ENCODE data around the gene CCDC192.

CCDC192 gene

DNA sequence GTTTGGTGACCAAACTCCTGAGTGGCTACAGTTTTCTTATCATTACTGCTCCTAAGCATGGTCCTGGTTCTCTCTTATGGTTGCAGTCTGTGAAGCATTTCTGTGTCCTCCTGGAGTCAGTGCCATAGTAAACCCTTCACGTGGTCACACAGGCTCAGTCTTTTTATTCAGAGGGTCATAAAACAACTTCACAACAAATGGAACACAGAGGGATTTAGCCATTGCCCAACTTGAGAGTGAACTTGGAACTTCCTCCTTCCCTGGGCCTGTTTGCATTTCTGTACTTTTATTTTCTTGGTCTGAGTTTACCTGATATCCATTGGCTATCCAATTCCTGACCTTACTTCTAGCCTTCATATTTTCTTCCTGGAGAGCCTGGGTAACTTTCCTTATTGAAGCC is 144.9 kb downstream of the CCDC192 start:
- no peak for DNase-seq

DNA sequence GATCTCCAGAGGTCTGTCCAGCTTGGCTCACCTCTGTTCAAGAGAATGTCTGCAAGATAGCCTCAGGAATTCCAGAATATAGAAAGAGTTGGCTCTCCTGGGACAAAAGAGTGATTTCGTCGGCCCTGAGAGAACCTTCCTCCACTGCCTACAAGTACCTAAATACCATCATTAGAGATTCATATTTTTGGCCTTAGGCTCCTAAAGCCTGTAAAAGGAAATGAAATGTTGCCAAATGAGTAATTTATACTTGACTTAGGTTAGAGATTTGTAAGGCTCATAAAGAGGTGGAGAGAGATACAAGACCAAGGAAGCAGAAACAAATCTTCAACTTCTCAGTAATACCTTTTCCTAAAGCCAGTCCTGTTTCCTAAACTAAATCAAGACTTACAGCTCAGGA is 146.2 kb downstream of the CCDC192 start:
- DNase-seq = no peak

DNA sequence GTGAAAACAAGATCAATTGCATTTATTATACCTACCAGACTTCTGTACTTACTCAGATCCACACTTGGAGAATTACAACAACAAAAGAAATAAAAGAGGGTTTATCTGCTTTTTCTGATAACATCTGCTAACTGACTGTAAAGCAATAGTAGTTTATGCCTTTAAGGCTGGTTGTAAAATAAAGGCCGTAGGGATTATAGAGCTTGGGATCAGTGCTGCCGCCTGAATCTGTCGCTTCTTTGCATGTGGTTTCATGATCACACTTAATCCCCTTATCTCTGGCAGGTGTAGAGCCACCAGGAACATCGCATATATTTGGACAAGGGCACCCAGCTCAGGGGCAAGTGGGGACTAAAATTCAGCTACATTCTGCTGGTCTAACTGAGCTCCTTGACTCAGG is 146.7 kb downstream of the CCDC192 start:
- no peak for DNase-seq

DNA sequence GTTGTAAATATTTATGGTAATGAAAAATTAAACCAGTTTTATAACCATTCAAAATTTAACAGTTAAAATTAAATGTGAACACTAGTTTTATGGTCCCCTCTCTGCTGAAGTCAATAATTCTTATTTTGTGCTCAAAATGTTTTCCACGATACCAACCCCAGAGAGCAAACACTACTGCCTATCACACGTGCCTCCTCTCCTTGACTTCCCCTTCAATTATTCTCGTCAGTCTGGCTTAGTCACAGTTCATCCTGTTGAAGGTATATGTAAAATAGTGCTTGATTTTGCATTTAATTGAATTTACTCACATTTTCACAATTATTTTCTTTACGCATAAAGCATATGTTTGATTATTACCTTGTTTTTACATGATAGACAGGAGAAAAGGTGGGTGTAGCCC is 148.8 kb downstream of the CCDC192 start:
- no peak for DNase-seq

DNA sequence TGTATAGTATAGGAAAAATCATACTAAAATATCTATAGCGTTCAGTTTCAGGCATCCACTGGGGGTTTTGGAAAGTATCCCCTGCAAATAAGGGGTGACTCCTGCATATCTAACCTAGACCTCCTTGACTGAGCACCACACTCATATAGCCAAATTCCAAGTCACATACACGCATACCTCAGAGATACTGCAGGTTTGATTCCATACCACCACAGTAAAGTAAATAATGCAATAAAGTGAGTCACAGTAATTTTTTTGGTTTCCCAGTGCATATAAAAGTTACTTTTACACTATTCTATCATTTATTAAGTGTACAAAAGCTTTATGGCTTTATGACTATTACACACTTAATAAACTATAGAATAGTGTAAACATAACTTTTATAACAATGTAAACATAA is 151.3 kb downstream of the CCDC192 start:
- no peak for DNase-seq

DNA sequence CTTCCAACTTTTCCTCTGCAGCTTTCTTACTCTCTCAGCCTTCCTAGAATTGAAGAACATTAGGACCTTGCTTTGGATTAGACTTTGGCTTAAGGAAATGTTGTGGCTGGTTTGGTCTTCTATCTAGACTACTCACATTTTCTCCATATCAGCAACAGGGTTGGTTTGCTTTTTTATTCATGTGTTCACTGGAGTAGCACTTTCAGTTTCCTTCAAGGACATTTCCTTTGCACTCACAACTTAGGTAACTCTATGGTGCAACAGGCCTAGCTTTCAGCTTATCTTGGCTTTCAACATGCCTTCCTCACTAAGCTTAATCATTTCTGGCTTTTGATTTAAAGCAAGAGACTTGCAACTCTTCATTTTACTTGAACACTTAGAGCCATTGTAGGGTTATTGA is 153.1 kb downstream of the CCDC192 start:
- no peak for DNase-seq

DNA sequence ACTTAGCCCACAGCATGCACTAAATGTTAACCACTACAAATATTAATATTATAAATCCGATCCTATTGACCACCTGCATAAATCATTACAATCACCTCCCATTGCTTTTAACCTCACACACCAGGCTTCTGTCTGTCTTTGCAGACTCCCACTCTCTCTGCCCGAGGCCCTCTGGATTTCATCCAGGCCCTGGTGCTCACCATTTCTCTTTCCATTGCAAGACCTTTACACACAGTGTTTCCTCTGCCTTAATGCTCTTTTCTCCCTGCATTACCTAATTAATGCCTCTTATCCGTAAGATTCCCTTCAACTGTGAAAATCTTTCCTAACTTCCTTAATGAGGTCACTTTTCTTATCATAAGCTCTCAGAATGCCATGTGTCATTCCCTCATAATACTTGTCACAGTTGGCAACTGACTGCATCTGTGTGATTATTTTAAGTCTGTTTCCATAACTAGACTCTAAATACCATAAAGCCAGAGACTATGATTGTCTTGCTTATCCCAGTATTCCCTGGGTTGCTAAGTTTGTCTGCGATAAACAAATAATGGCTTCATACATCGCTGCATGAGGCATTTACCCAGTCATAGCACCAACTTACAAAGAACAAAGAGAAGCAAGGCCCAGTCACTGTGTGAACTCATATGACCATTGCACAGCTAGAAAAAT is 155.1 kb downstream of the CCDC192 start:
- DNase-seq = no peak

DNA sequence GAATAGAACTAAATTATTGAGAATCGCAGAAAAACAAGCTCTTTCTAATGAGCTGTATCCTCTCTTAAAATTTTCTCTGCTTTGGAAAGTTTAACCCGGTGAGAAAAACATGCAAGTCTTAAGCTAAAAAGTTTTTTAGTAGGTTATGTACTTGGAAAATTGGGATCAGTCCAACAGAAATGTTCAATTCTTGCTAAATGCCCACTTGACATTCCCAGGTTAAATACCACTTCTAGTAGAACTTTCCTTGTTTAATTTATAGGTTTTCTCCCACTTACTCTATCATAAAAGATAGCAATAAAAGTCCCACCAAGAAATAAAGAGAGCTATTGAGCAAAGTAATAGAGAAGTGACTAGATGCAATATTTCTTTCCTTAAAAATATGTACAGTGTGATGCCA is 157.1 kb downstream of the CCDC192 start:
- DNase-seq = no peak

DNA sequence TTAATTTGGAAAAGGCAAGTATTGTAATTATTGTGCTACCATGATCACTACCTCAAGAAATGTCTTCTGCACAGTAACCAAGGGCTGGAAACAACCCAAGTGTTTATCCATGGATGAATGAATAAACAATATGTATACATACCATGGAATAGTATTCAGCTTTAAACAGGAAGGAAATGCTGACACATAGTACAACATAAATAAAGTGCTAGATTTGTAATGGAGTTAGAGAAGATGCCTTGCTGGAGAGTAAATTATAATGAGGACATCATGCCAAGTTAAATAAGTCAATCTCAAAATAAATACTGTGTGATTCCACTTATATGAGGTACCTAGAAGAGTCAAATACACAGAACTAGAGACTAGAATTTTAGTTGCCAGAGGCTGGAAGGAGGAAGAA is 160.0 kb downstream of the CCDC192 start:
- peak; percentile 26 for DNase-seq

DNA sequence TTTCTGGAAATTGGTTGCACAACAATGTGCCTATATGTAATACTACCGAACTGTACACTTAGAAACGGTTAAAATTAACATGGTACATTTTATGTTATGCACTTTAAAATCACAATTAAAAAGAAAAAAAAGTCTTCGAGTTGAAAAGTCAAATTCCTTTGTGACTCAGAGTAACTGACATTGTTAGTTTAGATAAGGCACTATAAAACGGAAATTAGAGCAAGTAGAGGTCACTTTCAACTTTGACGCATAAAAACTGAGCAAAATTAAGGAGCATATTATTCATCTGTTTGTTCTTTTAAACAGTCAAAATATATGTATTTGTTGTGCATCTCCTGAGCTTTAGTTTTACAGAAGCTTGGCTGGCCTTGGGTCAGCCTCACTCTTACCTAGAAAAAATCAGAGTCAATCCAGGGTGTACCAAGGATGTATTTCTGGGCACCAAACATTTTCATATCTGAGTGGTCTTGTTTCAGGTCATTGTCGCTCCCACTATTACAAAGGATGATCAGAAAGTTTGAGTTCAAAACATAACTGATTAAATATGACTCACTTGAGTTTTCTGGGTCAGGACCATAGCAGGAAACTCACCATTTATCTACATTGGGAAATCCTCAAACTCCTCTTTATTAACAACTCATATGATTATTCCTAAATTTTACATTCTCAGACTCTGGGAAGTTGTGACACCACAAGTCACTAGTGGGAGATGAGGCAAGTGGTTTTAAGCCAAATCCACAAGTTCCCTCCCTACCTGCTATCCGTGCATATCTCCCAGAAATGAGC is 160.6 kb downstream of the CCDC192 start:
- no peak for DNase-seq

DNA sequence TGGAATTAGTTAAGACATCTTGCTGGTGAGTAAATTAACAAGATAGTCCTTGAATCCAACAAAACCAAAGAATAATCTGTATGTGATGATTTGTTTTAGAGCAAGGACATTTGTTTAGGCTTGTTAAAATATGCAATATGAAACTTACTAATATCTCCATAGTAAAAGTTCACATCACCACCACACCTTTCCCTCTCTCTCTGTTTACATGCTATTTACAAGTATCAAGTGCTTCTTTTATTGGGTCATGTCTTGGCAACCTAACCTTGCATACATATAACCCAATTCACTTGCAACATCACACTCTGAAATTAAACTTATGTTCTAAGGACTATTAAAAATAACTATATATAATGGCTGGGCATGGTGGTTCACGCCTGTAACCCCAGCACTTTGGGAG is 161.3 kb downstream of the CCDC192 start:
- no peak for DNase-seq

DNA sequence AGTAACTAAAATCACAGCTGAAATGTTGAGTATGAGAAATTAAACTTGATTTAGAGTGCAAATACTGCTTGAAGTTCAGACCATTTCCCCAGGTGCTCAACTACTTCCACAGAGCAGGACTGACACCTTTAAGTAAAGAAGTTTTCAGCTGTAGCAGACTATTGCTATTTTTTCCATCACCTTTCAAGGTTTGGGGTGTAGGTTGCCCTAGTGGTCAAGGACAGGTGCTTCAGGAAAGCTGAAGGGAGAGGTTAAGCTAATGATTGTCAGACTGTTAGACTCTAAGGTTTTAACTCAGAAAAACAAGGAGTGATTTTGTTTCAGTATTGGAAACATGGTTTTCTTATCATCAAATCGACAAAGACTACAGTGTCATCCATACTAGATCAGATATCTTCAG is 162.1 kb downstream of the CCDC192 start:
- DNase-seq = no peak

DNA sequence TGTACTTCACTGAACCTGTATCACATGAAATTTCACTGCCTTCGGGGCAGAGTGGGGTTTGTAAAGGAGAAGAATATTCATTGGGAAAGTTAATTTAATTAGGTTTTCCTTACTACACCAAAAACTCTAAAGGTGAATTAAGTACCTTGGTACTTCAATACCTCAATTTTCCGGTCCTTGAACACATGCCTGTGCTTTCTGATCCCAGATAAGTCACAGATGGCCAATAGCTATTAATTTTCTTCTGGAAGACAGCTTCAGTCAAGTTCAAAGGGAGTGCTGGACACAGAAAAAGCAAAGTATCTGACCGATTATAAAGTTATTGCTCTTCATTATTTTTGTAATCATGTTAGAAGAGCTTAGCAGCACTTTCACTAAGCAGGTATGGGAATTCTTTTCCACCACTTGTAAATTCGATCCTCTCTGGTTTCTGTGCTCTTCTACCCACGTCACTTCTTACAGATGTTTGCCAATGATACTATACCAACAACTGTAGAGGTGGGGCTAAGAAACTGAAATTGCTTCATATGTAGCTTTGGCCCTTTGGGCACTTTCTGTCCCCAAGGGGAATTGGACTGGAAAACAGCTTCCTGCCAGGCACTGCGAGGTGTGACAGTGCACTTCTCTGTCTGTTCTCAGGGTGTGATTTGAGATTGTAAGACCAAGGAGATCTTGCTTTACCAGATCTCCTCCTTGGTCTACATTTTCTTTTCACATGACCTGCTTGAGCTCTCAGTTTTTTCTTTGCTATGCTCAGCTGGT is 164.0 kb downstream of the CCDC192 start:
- no peak for DNase-seq

DNA sequence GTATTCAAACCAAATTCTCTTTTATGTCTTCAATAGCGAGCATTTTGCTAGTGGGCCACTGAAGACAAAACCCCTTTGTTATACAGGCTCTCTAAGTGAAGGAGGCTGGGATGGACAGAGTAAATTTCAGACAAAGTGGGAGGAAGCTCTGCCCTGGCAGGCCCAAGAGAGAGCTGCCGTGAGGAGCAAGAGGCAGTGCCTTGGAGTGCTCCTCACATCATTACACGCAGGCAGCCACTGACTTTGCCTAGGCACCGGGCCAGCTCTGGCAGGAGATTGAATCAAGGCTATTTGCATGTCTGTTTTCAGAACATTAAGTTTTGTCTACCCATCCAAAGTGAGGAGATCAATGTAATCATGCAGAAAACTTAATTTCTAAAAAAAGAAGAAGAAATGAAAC is 167.7 kb downstream of the CCDC192 start:
- no peak for DNase-seq

DNA sequence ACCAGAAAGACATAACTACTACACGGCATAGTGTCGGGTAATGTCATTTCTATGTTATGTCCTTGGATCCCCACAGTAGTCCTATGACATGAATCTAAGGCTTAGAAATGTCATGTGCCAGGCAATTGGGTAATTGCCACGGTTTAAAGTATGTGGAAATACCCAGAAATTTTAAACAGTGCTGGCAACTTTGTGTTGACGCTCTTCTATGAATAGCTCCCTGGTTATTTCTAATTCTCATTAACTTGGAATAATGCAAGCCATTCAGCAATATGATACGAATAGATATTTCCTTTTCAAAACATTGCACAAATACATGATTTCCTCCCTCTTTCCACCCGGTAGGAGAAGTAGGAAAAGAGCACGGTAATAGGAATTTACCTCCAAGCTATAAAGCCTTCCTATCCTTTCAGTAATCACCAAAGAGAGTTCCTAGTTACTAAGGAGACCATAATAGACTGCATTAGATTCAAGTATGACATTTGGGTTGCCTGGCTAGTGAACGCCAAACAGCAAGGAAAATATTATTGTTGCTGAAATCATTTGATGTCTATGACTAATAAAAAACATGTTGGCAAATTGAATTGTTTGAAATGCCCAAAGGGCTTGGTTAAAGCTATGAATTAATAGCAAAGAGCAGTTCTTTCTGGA is 168.4 kb downstream of the CCDC192 start:
- DNase-seq = peak; percentile 67

DNA sequence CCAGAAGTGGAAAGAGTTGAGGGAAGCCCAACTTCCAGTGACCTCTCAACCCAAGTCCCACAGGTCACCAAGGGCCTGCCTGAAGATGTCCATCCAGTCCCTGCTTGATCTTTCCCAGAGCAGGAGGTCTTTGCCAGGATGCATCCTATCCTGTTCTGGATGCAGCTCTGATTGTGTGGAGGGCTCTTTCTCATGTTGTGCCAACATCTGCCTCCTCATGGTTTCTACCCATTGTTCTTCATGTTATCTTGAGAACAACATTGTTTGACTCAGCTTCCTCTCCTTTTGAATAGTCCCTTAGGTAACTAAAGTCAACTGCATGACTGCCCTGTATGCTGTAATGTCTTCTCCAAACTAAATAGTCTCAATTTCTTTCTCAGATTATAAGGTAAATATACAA is 169.3 kb downstream of the CCDC192 start:
- DNase-seq = no peak

DNA sequence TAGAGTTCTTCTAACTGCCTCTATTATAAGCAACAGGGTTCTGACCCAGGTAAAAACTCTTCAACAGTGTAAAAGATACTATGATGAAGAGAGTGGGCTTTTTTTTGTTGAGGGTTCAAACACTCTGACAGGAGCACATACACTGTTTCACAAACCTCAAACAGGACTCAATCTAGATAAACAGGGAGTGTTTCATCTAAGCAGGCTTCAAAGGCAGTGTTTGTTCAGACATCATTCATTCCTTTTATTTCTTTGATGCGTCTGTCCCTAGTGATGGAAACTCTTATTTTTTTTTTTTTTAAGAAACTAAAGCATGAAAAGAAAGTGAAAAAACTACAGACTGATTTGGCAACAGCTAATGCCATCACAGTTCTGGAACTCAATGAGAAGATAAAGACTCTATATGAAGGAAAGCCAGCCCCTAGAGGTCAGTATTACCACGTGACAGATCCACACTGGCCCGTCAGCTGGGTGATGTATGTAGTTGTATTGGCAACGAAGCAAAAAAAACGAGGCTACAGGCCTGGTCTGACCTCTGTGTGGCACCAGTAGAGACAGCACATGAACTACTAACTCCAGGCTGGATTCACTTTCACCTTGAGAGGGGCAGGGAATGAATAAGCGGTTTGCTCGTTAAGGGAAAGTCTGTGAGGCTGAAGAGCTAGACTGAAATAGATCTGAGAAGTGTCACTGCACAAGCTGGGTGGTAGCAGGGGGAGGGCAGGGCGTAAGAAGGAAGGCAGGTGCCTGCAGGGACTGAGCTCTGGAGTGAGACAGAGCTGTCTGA is 172.2 kb downstream of the CCDC192 start:
- peak; percentile 71 for DNase-seq

DNA sequence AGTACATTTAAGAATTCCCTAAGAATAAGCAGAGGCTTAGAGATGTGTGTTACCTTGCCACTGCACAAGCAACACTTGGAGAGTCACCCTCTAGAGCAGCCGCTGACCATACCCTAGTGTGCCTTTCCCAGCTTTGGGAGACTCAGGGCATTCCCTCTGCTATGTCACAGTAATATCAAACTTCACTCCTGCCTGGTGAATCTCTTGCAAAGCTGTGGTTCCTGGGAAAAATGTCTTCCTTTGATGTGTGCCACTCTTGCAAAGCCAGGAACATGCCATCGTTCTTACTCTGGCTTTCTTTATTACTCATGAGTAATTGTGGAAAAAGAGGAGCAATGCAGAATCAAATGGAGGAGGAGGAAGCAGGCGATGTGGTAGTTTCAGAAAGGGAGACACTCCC is 173.2 kb downstream of the CCDC192 start:
- DNase-seq = peak; percentile 48

DNA sequence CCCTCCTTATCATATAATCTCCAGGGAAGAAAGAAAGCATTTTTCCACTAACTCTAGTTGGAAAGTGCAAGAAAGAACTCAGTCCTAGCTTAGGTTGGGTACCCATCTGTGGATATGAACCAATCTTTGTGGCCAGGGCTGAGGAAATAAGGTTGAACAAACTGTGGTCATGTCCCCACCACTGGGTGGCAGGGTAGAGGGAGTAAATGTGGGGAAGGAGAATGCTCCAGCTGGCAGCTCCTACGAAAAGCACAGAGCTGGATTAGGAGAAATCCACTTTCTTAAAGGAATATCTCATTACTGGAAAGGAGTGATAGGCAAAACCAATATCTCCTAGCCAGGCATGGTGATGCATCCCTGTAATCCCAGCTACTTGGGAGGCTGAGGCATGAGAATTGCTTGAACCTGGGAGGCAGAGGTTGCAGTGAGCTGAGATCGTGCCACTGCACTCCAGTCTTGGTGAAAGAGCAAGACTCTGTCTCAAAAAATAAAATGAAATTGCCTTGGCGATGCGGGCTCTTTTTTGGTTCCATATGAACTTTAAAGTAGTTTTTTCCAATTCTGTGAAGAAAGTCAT is 175.1 kb downstream of the CCDC192 start:
- peak; percentile 50 for DNase-seq

DNA sequence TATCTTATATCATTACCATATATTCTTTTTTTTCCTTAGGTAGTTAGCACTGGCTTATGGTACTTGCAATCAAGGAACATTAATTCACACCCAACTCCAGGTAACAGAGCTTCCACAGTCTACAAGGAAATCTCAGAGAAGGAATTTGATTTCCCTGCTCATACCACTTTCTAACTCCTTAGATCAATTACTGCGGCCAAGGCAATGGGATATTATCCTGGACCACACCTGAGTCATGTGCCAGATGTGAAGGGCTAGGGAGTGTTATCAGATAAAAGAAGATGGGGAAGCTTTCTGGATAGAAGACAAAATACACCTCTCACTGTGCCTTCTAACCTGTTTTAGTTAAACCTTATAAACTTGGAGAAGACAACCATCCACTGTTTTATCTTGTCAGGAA is 181.2 kb downstream of the CCDC192 start:
- no peak for DNase-seq

DNA sequence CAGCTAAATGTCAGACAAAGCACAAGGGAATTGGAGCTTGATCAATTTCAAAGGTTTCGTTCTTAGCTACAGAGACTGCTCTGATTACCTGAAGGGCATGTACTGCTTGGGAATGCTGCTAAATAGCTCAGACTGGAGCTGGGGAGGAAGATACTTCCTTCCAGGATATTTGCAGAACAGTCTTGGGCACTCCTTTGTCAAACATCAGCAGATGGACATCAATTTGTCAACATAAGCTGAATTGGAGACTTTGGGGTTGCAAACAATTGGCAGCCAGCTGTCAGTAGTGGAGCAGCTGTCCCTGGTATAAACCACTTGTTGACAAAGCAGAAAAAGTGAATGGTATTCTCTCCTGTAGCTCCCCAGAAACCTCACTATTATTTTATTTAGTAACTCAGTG is 182.0 kb downstream of the CCDC192 start:
- no peak for DNase-seq

DNA sequence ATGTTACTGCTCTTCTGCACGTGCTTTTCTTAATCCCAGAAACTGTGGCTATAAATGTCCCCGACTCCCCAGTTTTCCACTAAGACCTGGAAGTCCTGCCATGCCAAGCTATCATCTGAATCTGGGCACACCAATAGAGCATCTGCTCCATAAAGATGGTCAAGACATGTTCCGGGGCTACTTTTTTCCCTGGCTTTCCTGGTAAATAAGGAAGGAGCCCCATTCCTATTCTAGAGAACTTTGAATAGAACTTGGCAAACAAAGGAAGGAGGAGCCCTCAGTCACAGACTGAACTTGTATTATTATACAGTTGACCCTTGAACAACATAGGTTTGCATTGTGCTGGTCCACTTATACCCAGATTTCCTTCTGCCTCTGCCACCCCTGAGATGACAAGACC is 182.9 kb downstream of the CCDC192 start:
- no peak for DNase-seq
